Thyroid gland (tissue), 4 donors: ENCODE results near the gene FLOT1.
"Not testable (repeated sequence)": the region's sequence is repeated elsewhere in the genome, so short reads cannot be mapped to it uniquely, and the experiment has no call there.

ENCODE experiments used
- POLR2A ChIP-seq, 2 donors: fragments of 450-650 bp; IDR thresholded peaks; one replicate each; pipeline ENCODE4 v1.6.1; 2017; ENCODE audit warnings: antibody characterized with exemption in 2 of 2, mild to moderate bottlenecking in 2 of 2, moderate library complexity in 1 of 2
- TF ChIP-seq, protein P1 (sequence below), 6 experiments: fragments of 200-600 bp in 3 of 6; fragments of 450-650 bp in 3 of 6; sonication (generic) in 3 of 6; IDR thresholded peaks; one replicate each; pipeline ENCODE4 v1.5.1; 2016 to 2019; ENCODE audit warnings: antibody characterized with exemption in 6 of 6, mild to moderate bottlenecking in 2 of 6, inconsistent platforms in 1 of 6, moderate library complexity in 1 of 6

DNA sequence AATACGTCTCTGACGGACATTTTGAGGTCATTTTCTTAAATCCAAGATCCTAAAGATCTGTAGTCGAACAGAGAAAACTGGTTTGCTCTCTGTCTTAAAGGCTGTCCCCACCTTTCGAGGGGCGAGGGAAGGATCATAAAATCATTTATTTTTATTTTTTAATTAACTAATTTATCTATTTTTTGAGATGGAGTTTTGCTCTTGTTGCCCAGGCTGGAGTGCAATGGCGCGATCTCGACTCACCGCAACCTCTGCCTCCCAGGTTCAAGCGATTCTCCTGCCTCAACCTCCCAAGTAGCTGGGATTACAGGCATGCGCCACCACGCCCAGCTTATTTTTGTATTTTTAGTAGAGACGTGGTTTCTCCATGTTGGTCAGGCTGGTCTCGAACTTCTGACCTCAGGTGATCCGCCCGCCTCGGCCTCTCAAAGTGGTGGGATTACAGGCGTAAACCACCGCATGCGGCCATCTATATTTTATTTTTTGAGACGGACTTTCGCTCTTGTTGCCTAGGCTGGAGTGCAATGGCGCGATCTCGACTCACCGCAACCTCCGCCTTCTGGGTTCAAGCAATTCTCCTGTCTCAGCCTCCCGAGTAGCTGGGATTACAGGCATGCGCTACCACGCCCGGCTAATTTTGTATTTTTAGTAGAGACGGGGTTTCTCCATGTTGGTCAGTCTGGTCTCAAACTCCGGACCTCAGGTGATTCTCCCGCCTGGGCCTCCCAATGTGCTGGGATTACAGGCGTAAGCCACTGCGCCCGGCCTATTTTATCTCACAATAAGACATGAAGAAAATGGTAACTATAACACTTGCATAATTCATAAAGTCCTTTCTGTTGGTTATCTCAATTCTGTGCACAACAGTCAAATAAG is 24.4 kb downstream of the FLOT1 start:
- TF ChIP-seq, protein P1, sequence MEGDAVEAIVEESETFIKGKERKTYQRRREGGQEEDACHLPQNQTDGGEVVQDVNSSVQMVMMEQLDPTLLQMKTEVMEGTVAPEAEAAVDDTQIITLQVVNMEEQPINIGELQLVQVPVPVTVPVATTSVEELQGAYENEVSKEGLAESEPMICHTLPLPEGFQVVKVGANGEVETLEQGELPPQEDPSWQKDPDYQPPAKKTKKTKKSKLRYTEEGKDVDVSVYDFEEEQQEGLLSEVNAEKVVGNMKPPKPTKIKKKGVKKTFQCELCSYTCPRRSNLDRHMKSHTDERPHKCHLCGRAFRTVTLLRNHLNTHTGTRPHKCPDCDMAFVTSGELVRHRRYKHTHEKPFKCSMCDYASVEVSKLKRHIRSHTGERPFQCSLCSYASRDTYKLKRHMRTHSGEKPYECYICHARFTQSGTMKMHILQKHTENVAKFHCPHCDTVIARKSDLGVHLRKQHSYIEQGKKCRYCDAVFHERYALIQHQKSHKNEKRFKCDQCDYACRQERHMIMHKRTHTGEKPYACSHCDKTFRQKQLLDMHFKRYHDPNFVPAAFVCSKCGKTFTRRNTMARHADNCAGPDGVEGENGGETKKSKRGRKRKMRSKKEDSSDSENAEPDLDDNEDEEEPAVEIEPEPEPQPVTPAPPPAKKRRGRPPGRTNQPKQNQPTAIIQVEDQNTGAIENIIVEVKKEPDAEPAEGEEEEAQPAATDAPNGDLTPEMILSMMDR (IDR thresholded peaks at IDR 0.05) = peak in 1 of 6 experiments; percentile 5
- TF ChIP-seq POLR2A (IDR thresholded peaks at IDR 0.05) = not testable (repeated sequence)
